DMS 273 (cell line): ENCODE measurements around the gene SSX4B.
"Not testable (repeated sequence)": the region's sequence is repeated elsewhere in the genome, so short reads cannot be mapped to it uniquely, and the experiment has no call there.

Source experiments
- DNase-seq: peaks from one replicate; lab custom pipeline; 2025; ENCODE audit not compliant: unreplicated experiment; lab: John Stamatoyannopoulos, UW

The SSX4B gene, protein sequence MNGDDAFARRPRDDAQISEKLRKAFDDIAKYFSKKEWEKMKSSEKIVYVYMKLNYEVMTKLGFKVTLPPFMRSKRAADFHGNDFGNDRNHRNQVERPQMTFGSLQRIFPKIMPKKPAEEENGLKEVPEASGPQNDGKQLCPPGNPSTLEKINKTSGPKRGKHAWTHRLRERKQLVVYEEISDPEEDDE

DNA sequence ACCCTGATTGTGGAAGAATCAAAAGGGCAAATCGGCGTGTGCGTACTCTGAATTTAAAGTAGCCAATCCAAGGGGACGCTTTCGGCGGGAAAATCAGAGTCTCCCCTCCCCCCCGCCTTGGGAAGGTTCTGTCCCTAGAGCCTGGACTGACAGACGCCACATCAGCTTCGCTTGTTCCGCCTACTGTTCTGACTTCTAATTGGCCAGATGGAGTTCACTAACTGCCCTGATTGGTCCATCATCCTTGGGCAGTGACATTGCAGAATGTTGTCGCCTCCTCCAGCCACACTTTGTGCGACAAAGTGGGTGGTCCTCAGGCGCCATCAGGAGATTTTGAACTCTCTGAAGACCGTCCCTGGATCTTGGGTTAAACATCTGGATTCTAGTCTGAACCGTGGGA is at the start of gene SSX4B:
Gene SSX4B (minus strand): TSS at position 101 of the 400 bp plus-strand sequence. CDS start 588 bp downstream, outside the sequence.
- DNase-seq = not testable (repeated sequence)

- no peak for DNase-seq
Observed at GRCh38 chrX:48460606-48461005, 48.8 kb upstream of the SSX4B start.

- no peak for DNase-seq
Observed at GRCh38 chrX:48460031-48460430, 48.3 kb upstream of the SSX4B start.

DNA sequence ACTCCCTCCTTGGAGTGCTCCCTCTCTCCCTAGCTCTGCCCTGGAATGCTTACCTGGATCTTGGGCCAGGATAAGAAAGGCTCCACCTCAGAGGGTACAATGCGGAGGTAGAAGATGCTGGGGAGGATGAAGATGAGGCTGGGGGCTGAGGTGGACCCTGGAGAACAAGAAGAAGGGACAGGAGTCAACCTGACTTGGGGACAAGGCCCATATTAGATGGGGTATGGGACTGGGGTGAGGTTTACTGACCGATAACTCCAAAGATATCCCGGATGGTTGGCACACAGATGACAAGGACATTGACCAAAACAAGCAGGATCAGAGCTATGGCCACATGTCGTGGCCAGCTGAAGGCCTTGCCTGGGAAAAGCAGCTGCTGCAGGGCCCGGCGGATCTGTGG is 47.7 kb upstream of the SSX4B start:
- no peak for DNase-seq

- no peak for DNase-seq
Observed at GRCh38 chrX:48458711-48459110, 47.0 kb upstream of the SSX4B start.

DNA sequence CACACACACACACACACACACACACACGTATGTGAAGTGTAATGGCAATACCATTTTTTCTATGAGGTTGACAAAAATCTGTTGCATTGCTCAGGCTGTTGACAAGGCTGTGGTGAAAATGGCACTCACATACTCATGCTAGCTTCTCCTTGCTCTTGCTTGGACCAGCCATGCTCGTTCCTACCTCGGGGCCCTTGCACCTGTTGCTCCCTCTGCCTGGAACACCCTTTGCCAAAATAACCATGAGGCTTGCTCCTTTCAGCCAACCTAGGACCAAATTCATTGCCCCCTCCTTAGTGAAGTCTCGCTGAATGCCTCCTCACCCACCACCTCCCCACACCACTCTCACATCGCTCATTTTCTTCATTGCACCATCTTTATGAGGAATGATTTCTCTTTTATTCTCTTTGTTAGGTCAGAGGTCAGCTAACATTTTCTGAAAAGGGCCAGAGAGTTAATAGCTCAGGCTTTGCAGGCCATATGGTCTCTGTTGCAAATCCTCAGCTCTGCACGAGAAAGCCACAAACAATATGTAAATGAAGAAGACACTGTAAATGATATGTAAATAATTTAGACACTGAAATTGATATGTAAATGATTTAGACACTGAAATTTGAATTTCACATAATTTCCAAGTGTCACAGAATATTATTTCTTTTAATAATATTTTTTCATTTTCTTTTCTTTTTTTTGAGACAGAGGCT is 45.0 kb upstream of the SSX4B start:
- DNase-seq = peak; percentile 72

- no peak for DNase-seq
Observed at GRCh38 chrX:48451708-48452107, 39.9 kb upstream of the SSX4B start.

DNA sequence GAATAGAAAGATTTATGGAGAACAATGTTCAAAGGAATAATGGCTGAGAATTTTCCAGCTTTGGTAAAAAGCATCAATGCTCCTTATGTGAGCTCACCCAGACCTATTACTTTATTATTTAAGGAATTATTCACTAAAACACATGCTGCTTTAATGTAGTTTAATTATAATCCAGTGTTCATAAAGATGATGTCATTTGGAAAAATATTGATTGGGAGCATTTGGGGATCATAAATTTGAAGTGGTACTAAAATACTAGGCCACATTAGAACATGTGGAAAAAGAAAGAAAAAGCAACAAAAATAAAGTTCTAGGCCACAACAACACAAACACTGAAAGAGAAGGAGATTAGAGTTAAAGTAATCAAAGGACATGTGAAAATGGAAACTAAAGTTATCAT is 38.3 kb upstream of the SSX4B start:
- DNase-seq = no peak

- not testable (repeated sequence) for DNase-seq
Observed at GRCh38 chrX:48447201-48447600, 35.4 kb upstream of the SSX4B start.

DNA sequence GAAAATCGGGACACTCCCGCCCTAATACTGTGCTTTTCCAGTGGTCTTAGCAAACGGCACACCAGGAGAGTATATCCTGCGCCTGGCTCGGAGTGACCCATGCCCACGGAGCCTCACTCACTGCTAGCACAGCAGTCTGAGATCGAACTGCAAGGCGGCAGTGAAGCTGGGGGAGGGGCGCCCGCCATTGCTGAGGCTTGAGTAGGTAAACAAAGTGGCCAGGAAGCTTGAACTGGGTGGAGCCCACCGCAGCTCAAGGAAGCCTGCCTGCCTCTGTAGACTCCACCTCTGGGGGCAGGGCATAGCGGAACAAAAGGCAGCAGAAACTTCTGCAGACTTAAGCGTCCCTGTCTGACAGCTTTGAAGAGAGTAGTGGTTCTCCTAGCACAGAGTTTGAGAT is 22.0 kb upstream of the SSX4B start:
- DNase-seq = not testable (repeated sequence)

DNA sequence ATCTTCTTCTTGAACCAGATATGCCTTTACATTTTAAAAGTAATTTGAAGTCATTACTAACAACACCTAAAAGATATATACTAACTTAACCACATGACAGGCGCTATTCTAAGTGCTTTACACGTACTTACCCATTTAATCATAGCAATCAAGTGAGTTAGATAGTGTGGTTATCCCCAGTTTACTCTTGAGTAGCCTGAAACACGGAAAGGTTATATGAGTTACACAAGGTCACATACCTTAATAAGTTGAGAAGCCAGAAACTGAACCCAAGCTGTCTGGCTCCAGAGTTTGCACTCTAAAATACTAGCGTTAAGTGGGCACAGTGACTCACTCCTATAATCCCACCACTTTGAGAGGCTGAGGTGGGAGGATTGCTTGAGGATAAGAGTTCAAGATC is 18.4 kb upstream of the SSX4B start:
- not testable (repeated sequence) for DNase-seq

GRCh38 chrX:48429606-48430005 is 17.8 kb upstream of the SSX4B start:
- not testable (repeated sequence) for DNase-seq

- DNase-seq = not testable (repeated sequence)
Observed at GRCh38 chrX:48427027-48427716, 15.4 kb upstream of the SSX4B start.

- DNase-seq = not testable (repeated sequence)
Observed at GRCh38 chrX:48397825-48398224, 13.9 kb downstream of the SSX4B start.

DNA sequence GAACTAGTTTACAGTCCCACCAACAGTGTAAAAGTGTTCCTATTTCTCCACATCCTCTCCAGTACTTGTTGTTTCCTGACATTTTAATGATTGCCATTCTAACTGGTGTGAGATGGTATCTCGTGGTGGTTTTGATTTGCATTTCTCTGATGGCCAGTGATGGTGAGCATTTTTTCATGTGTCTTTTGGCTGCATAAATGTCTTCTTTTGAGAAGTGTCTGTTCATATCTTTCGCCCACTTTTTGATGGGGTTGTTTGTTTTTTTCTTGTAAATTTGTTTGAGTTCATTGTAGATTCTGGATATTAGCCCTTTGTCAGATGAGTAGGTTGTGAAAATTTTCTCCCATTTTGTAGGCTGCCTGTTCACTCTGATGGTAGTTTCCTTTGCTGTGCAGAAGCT is 14.8 kb downstream of the SSX4B start:
- DNase-seq = not testable (repeated sequence)

DNA sequence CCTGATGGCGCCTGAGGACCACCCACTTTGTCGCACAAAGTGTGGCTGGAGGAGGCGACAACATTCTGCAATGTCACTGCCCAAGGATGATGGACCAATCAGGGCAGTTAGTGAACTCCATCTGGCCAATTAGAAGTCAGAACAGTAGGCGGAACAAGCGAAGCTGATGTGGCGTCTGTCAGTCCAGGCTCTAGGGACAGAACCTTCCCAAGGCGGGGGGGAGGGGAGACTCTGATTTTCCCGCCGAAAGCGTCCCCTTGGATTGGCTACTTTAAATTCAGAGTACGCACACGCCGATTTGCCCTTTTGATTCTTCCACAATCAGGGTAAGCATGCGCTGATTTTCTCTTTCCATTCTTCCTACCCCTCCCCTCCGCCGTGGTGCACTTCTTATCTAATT is 28.5 kb downstream of the SSX4B start, which contains the start of gene SSX4:
Gene SSX4 (plus strand): TSS at position 301 of the 400 bp plus-strand sequence. CDS start 515 bp downstream, outside the sequence.
- not testable (repeated sequence) for DNase-seq

DNA sequence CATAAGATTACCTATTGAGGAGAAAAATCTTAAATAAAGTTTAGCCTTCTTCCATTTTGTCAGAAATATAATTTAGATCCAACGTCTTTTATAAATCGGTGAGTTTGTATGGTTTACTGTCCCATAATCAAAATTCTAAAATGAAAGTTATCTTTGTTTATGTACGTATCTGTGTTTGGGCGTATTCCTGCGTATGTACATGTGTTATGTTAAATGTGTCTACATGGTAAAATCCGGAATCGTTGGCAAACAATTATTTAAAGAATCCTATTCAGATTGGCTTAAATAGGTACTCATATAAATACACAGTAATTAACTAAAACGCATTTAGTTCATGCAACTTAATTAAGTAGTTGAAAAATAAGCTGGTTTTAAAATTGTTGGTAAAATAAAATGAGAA is 41.4 kb downstream of the SSX4B start:
- DNase-seq = not testable (repeated sequence)

DNA sequence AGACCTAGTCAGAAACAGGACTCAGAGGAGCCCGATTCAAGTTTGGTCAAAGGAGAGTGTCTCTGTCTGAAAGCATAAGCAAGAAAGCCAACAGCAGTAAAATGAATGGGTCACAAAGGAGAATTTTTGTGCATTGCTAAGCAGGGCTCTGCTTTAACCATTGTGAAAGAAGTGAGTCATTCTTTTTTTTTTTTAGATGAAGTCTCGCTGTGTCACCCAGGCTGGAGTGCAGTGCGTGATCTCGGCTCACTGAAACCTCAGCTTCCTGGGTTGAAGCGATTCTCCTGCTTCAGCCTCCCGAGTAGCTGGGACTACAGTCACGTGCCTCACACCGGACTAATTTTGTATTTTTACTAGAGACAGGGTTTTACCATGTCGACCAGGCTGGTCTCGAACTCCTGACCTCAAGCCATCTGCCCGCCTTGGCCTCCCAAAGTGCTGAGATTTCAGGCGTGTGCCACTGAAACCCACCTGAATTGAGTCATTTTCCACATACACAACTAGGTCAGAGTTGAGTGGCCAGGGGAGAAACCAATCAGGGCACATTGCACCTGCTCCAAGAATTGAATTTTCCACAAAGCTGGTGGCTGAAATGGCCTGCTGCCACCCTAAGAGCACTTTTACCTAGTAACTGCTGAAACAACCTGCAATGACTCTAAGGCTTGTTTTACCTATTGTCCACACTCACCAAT is 43.9 kb downstream of the SSX4B start:
- DNase-seq = not testable (repeated sequence)

DNA sequence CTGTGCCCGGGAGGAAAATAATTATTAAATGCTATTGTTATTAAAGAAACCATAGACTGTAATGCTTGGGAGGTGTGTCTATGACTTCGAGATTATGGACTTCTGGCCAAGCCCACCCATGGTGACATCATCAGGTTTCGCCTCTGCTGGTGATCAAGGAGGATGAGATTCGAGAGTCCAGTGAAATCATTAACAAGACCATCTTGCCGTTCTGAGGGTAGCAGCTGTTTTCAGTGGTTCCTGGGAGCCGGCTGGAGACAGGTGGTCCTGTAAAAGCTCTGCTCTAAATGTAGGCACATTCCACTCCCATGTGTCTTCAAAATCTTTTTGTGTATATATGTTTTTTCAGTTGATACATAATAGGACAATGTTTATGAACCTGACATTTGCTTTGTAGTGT is 52.5 kb downstream of the SSX4B start:
- peak; percentile 21 for DNase-seq

- no peak for DNase-seq
Observed at GRCh38 chrX:48357681-48358080, 54.1 kb downstream of the SSX4B start.
